ENCODE data around the gene SLIT3.

The SLIT3 gene

GRCh38 chr5:169018925-169019324 lies 282.0 kb downstream of the SLIT3 start:
- Histone ChIP-seq H3K4me3 (replicated peaks; ENCODE audit: low read depth, low read length) (no peak overlapping the region), H3K27me3 (replicated peaks; ENCODE audit: control insufficient read depth, insufficient read depth, low read length) (peaks cover 1% of the 10 kb centered on the region), H3K36me3 (ENCODE audit: control insufficient read depth, insufficient read depth, low read length) (no peaks in the 10 kb centered on the region)
- no peak for TF ChIP-seq CTCF (IDR thresholded peaks at IDR 0.05; ENCODE audit: insufficient read depth, low read length, poor library complexity, severe bottlenecking)
- DNase-seq (ENCODE audit: extremely low read depth, insufficient read length): no peak

- Histone ChIP-seq H3K27me3 (replicated peaks; ENCODE audit: control insufficient read depth, insufficient read depth, low read length) (peaks cover 4% of the 10 kb centered on the region), H3K4me3 (replicated peaks; ENCODE audit: low read depth, low read length) (no peak overlapping the region), H3K36me3 (ENCODE audit: control insufficient read depth, insufficient read depth, low read length) (no peaks in the 10 kb centered on the region)
- no peak for DNase-seq (ENCODE audit: extremely low read depth, insufficient read length)
- no peak for TF ChIP-seq CTCF (IDR thresholded peaks at IDR 0.05; ENCODE audit: insufficient read depth, low read length, poor library complexity, severe bottlenecking)
Observed at GRCh38 chr5:169015991-169016390, 284.9 kb downstream of the SLIT3 start.

- peaks cover 6% of the 10 kb centered on the region for H3K27me3 ChIP-seq (replicated peaks; ENCODE audit: control insufficient read depth, insufficient read depth, low read length)
- no peak for DNase-seq (ENCODE audit: extremely low read depth, insufficient read length)
- H3K4me3 ChIP-seq (replicated peaks; ENCODE audit: low read depth, low read length): no peak overlapping the region
- H3K36me3 ChIP-seq (ENCODE audit: control insufficient read depth, insufficient read depth, low read length): no peaks in the 10 kb centered on the region
- no peak for TF ChIP-seq CTCF (IDR thresholded peaks at IDR 0.05; ENCODE audit: insufficient read depth, low read length, poor library complexity, severe bottlenecking)
Observed at GRCh38 chr5:169013846-169014245, 287.1 kb downstream of the SLIT3 start.

GRCh38 chr5:169013208-169013728 lies 287.7 kb downstream of the SLIT3 start:
- DNase-seq (ENCODE audit: extremely low read depth, insufficient read length): no peak

GRCh38 chr5:169012450-169012849 lies 288.5 kb downstream of the SLIT3 start:
- Histone ChIP-seq H3K27me3 (replicated peaks; ENCODE audit: control insufficient read depth, insufficient read depth, low read length) (peaks cover 6% of the 10 kb centered on the region), H3K36me3 (ENCODE audit: control insufficient read depth, insufficient read depth, low read length) (no peaks in the 10 kb centered on the region), H3K4me3 (replicated peaks; ENCODE audit: low read depth, low read length) (no peak overlapping the region)
- no peak for TF ChIP-seq CTCF (IDR thresholded peaks at IDR 0.05; ENCODE audit: insufficient read depth, low read length, poor library complexity, severe bottlenecking)
- DNase-seq (ENCODE audit: extremely low read depth, insufficient read length): no peak

More at GRCh38 chr5:169013208-169013728, 287.7 kb downstream of the SLIT3 start:
- Histone ChIP-seq H3K36me3 (ENCODE audit: control insufficient read depth, insufficient read depth, low read length) (no peaks in the 10 kb centered on the region), H3K4me3 (replicated peaks; ENCODE audit: low read depth, low read length) (no peak overlapping the region), H3K27me3 (replicated peaks; ENCODE audit: control insufficient read depth, insufficient read depth, low read length) (peaks cover 6% of the 10 kb centered on the region)
- TF ChIP-seq CTCF (IDR thresholded peaks at IDR 0.05; ENCODE audit: insufficient read depth, low read length, poor library complexity, severe bottlenecking): no peak

GRCh38 chr5:169011451-169011850 lies 289.5 kb downstream of the SLIT3 start:
- no peak for TF ChIP-seq CTCF (IDR thresholded peaks at IDR 0.05; ENCODE audit: insufficient read depth, low read length, poor library complexity, severe bottlenecking)
- H3K27me3 ChIP-seq (replicated peaks; ENCODE audit: control insufficient read depth, insufficient read depth, low read length): peaks cover 5% of the 10 kb centered on the region
- H3K4me3 ChIP-seq (replicated peaks; ENCODE audit: low read depth, low read length): no peak overlapping the region
- DNase-seq (ENCODE audit: extremely low read depth, insufficient read length): no peak
- no peaks in the 10 kb centered on the region for H3K36me3 ChIP-seq (ENCODE audit: control insufficient read depth, insufficient read depth, low read length)

Data from GM06990 (cell line).